Right lobe of liver (tissue), 6 donors: Measurements from ENCODE around the gene HSPA1A. TPM values are rescaled to one million over a fixed set of nuclear protein-coding genes. Genes with fewer than 3 reads are reported as not detected.
"Not testable (repeated sequence)": the region's sequence is repeated elsewhere in the genome, so short reads cannot be mapped to it uniquely, and the experiment has no call there.

Source experiments
- ATAC-seq, 4 donors: fragments of 200-7000 bp; cut with Tn5 transposase; one replicate each; pipeline ENCODE4 v1.9.1; 2020; ENCODE audit warnings: mild to moderate bottlenecking in 4 of 4, moderate library complexity in 4 of 4
- DNase-seq, 3 donors: peaks; one replicate each; pipeline ENCODE4 v3.0.0-alpha.2; 2020
- H3K27ac ChIP-seq, 3 donors: fragments of 200-600 bp; one replicate each; pipeline ENCODE4 v1.8.0; 2022
- H3K27me3 ChIP-seq, 2 donors: fragments of 200-600 bp; one replicate each; pipeline ENCODE4 v1.8.0; 2022
- H3K36me3 ChIP-seq, 4 donors: fragments of 200-600 bp; sonication (generic) in 1 of 4; one replicate each; pipeline versions ENCODE4 v1.5.1 to v1.8.0; 2017 to 2022; ENCODE audit warnings: control low read depth in 1 of 4
- H3K4me1 ChIP-seq, 4 donors: fragments of 200-600 bp; sonication (generic) in 1 of 4; one replicate each; pipeline versions ENCODE4 v1.5.1 to v1.8.0; 2017 to 2022; ENCODE audit warnings: control low read depth in 1 of 4
- H3K4me3 ChIP-seq, 3 donors: fragments of 200-600 bp; one replicate each; pipeline ENCODE4 v1.8.0; 2022
- H3K9me3 ChIP-seq, 4 donors: fragments of 200-600 bp; sonication (generic) in 1 of 4; one replicate each; pipeline versions ENCODE4 v1.5.1 to v1.8.0; 2017 to 2022; ENCODE audit warnings: control low read depth in 1 of 4
- CTCF ChIP-seq, 4 donors: fragments of 200-600 bp in 3 of 4; fragments of 450-650 bp in 1 of 4; IDR thresholded peaks; one replicate each; pipeline versions ENCODE4 v1.5.1 to v1.8.0; 2016 to 2022; ENCODE audit warnings: antibody characterized with exemption in 4 of 4, mild to moderate bottlenecking in 2 of 4
- POLR2A ChIP-seq: fragments of 450-650 bp; IDR thresholded peaks from one replicate; pipeline ENCODE4 v1.6.1; 2017; ENCODE audit warnings: antibody characterized with exemption, mild to moderate bottlenecking
- WGBS: methylation state at CpG from one replicate; pipeline ENCODE4 v1.1.6; 2018; ENCODE audit warnings: low coverage, low lambda C conversion rate; ENCODE audit not compliant: insufficient coverage; ENCODE audit errors: missing lambda C conversion rate; 5-methylcytosine and 5-hydroxymethylcytosine counted together
- intact Hi-C, 2 donors: fragments of 100-400 bp; cut with DNase I; formaldehyde crosslinking; loops; one replicate each; pipeline versions ENCODE4 v1.11.2 to v1.14.1; 2022
- total RNA-seq, 6 experiments: library from RNA; depleted of rRNA in 2 of 6; stranded (reverse); fragments of >200 nt in 2 of 6; fragmentation: NEBNext Ultra II Directional in 3 of 6; extraction: Animal tissue kit (Norgen Biotek cat#: 25700) in 3 of 6; gene quantifications; one replicate each; pipeline versions ENCODE4 v1.1.0 to v1.2.4, GENCODE V29; 2016 to 2023
- donor health status: DM: no; HTN: yes; CAD: no.
- donor health status: DM: no; HTN: no; CAD: no.
- donor health status: DM: no; HTN: no; CAD: no.
- donor health status: DM: no; HTN: yes; CAD: no.
- donor health status: DM: no; HTN: yes; CAD: no.

Gene HSPA1A
- total RNA-seq, 6 experiments from 2014 or later, result 73.2 to 442 (median 80.2) TPM

GRCh38 chr6:31837369-31838113, 22.2 kb downstream of the HSPA1A start:
- WGBS, result 27% methylated on average over 1 of the region's 1 CpG
- intact Hi-C loops, result loop anchor here (10.0 kb wide), 1 partner anchor 63 kb away; the partner anchor contains the start of gene VWA7 (in 2 of the 2)
- H3K27me3 ChIP-seq, result no peaks in the 10 kb centered on the region
- H3K4me1 ChIP-seq, result peaks cover 0 to 32% (median 13%) of the 10 kb centered on the region in 4 donors
- no peak for TF ChIP-seq POLR2A
- no peak for TF ChIP-seq CTCF (IDR thresholded peaks at IDR 0.05)
- ATAC-seq (no peak), DNase-seq (no peak)
- no peaks in the 10 kb centered on the region for H3K9me3 ChIP-seq
- peak overlapping the region in 1 of 3 donors; percentile 21 for H3K4me3 ChIP-seq
- peak overlapping the region in 2 of 3 donors; percentile 20 to 94 for H3K27ac ChIP-seq
- peaks cover 11 to 41% (median 24%) of the 10 kb centered on the region in 4 donors for H3K36me3 ChIP-seq

GRCh38 chr6:31838114-31838553, 22.8 kb downstream of the HSPA1A start:
- intact Hi-C loops, result loop anchor here (10.0 kb wide), 1 partner anchor 63 kb away; the partner anchor contains the start of gene VWA7 (in 2 of the 2)
- DNase-seq, H3K9me3 ChIP-seq, H3K27ac ChIP-seq, ATAC-seq, H3K4me3 ChIP-seq, H3K27me3 ChIP-seq: not testable (repeated sequence)
- H3K4me1 ChIP-seq, result peaks cover 0 to 28% (median 13%) of the 10 kb centered on the region in 4 donors
- 94% methylated on average over 8 of the region's 9 CpGs for WGBS
- peaks cover 11 to 41% (median 24%) of the 10 kb centered on the region in 4 donors for H3K36me3 ChIP-seq

- H3K27ac ChIP-seq, result no peak overlapping the region
- no peaks in the 10 kb centered on the region for H3K9me3 ChIP-seq
- ATAC-seq (no peak), DNase-seq (no peak)
- H3K4me3 ChIP-seq, result no peak overlapping the region
- H3K27me3 ChIP-seq, result no peaks in the 10 kb centered on the region
- 67% methylated on average over 1 of the region's 3 CpGs for WGBS
- H3K36me3 ChIP-seq, result peaks cover 11 to 41% (median 24%) of the 10 kb centered on the region in 4 donors
- TF ChIP-seq POLR2A, result no peak
- TF ChIP-seq CTCF (IDR thresholded peaks at IDR 0.05), result no peak
- H3K4me1 ChIP-seq, result peaks cover 0 to 27% (median 11%) of the 10 kb centered on the region in 4 donors
- intact Hi-C loops, result loop anchor here (10.0 kb wide), 1 partner anchor 64 kb away; the partner anchor contains the start of gene VWA7 (in 2 of the 2)
Observed at GRCh38 chr6:31838968-31839367, 23.6 kb downstream of the HSPA1A start.

- H3K27ac ChIP-seq, ATAC-seq, H3K9me3 ChIP-seq, H3K27me3 ChIP-seq, DNase-seq, H3K4me3 ChIP-seq: not testable (repeated sequence)
- intact Hi-C loops, result loop anchor here (10.0 kb wide), 1 partner anchor 65 kb away; the partner anchor contains the start of gene VWA7 (in 2 of the 2)
- Histone ChIP-seq H3K4me1 (peaks cover 0 to 27% (median 10%) of the 10 kb centered on the region in 4 donors), H3K36me3 (peaks cover 11 to 41% (median 24%) of the 10 kb centered on the region in 4 donors)
- 86% methylated on average over 8 of the region's 8 CpGs for WGBS
Observed at GRCh38 chr6:31839779-31840126, 24.4 kb downstream of the HSPA1A start.

GRCh38 chr6:31842053-31842452, 26.7 kb downstream of the HSPA1A start:
- DNase-seq, result no peak
- Histone ChIP-seq H3K4me3 (no peak overlapping the region), H3K4me1 (peaks cover 0 to 14% (median 4%) of the 10 kb centered on the region in 4 donors), H3K9me3 (no peaks in the 10 kb centered on the region), H3K27me3 (no peaks in the 10 kb centered on the region), H3K27ac (no peak overlapping the region), H3K36me3 (peaks cover 11 to 41% (median 24%) of the 10 kb centered on the region in 4 donors)
- intact Hi-C loops, result no loop called here
- WGBS, result 97% methylated on average over 9 of the region's 9 CpGs
- no peak for TF ChIP-seq CTCF (IDR thresholded peaks at IDR 0.05)
- no peak for TF ChIP-seq POLR2A
- no peak for ATAC-seq
